Left ventricle myocardium inferior (tissue), 1 donor: ENCODE measurements around the gene RNF43. TPM values are rescaled to one million over a fixed set of nuclear protein-coding genes. Genes with fewer than 3 reads are reported as not detected.

Source experiments
- DNase-seq: peaks from one replicate; pipeline ENCODE4 v3.0.0-alpha.2; 2020
- H3K27ac ChIP-seq: fragments of 200-600 bp; replicated peaks from 2 replicates; pipeline ENCODE4 v1.8.0; 2021
- H3K27me3 ChIP-seq: fragments of 200-600 bp; 2 replicates; pipeline ENCODE4 v1.8.0; 2021; ENCODE audit warnings: low read depth
- H3K36me3 ChIP-seq: fragments of 200-600 bp; 2 replicates; pipeline ENCODE4 v1.8.0; 2021
- H3K4me1 ChIP-seq: fragments of 200-600 bp; 2 replicates; pipeline ENCODE4 v1.8.0; 2021
- H3K4me3 ChIP-seq: fragments of 200-600 bp; 2 replicates; pipeline ENCODE4 v1.8.0; 2021; ENCODE audit warnings: mild to moderate bottlenecking, moderate library complexity
- H3K9me3 ChIP-seq: fragments of 200-600 bp; replicated peaks from 2 replicates; pipeline ENCODE4 v1.8.0; 2021
- intact Hi-C: fragments of 100-400 bp; cut with micrococcal nuclease; formaldehyde crosslinking; loops from one replicate; pipeline ENCODE4 v1.11.0; 2022
- total RNA-seq: library from RNA; stranded (reverse); fragmentation: NEBNext Ultra II Directional; extraction: Animal tissue kit (Norgen Biotek cat#: 25700); gene quantifications from one replicate; pipeline ENCODE4 v1.2.1, GENCODE V29; 2021
- TF ChIP-seq, protein P1 (sequence below): fragments of 200-600 bp; IDR thresholded peaks from 2 replicates; pipeline ENCODE4 v1.8.0; 2021; ENCODE audit warnings: antibody characterized with exemption, mild to moderate bottlenecking, borderline replicate concordance
- donor health status: DM: no; HTN: yes; CAD: no; lungs with severe emphysema.

RNF43 gene
- total RNA-seq, 1 donor from 2014 or later, result 4.7 TPM

- TF ChIP-seq, protein P1, sequence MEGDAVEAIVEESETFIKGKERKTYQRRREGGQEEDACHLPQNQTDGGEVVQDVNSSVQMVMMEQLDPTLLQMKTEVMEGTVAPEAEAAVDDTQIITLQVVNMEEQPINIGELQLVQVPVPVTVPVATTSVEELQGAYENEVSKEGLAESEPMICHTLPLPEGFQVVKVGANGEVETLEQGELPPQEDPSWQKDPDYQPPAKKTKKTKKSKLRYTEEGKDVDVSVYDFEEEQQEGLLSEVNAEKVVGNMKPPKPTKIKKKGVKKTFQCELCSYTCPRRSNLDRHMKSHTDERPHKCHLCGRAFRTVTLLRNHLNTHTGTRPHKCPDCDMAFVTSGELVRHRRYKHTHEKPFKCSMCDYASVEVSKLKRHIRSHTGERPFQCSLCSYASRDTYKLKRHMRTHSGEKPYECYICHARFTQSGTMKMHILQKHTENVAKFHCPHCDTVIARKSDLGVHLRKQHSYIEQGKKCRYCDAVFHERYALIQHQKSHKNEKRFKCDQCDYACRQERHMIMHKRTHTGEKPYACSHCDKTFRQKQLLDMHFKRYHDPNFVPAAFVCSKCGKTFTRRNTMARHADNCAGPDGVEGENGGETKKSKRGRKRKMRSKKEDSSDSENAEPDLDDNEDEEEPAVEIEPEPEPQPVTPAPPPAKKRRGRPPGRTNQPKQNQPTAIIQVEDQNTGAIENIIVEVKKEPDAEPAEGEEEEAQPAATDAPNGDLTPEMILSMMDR, result no peak
- intact Hi-C loops, result no loop called here
- no peaks in the 10 kb centered on the region for H3K36me3 ChIP-seq
- no peaks in the 10 kb centered on the region for H3K4me1 ChIP-seq
- no peak overlapping the region for H3K27ac ChIP-seq
- H3K9me3 ChIP-seq, result no peaks in the 10 kb centered on the region
- H3K4me3 ChIP-seq, result no peak overlapping the region
- H3K27me3 ChIP-seq, result peaks cover 6% of the 10 kb centered on the region
- no peak for DNase-seq
Observed at GRCh38 chr17:58385359-58385899, 31.9 kb downstream of the RNF43 start.

- DNase-seq, result no peak
- intact Hi-C loops, result no loop called here
- no peak overlapping the region for H3K27ac ChIP-seq
Observed at GRCh38 chr17:58384897-58385296, 32.4 kb downstream of the RNF43 start.

GRCh38 chr17:58383892-58384462, 33.4 kb downstream of the RNF43 start:
- intact Hi-C loops, result no loop called here

More at GRCh38 chr17:58384897-58385296, 32.4 kb downstream of the RNF43 start:
- Histone ChIP-seq H3K4me1 (no peaks in the 10 kb centered on the region), H3K9me3 (no peaks in the 10 kb centered on the region), H3K4me3 (no peak overlapping the region), H3K27me3 (peaks cover 6% of the 10 kb centered on the region), H3K36me3 (no peaks in the 10 kb centered on the region)
- TF ChIP-seq, protein P1, result no peak

DNA sequence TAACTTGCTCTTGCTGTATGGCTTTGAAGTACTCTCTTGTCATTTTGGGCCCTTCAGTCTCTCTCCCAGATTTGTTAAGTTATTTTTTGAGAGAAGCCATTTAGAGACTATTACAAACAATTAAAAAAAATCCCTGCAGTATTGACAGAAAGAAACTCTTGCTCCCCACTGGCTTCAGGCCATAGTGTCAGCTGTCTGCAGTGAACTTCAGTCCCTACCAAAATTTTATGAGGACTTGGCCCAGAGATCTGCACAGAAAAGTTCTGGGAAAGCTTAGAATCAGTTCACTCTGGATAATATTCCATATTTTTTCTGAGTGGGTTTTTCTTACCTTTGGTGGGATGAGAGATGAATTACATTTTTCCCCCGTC, 34.5 kb downstream of the RNF43 start:
- Histone ChIP-seq H3K9me3 (no peaks in the 10 kb centered on the region), H3K4me3 (no peak overlapping the region), H3K27ac (no peak overlapping the region), H3K4me1 (no peaks in the 10 kb centered on the region), H3K36me3 (no peaks in the 10 kb centered on the region), H3K27me3 (peaks cover 6% of the 10 kb centered on the region)
- TF ChIP-seq, protein P1, result no peak
- no peak for DNase-seq
- intact Hi-C loops, result no loop called here

More at GRCh38 chr17:58383892-58384462, 33.4 kb downstream of the RNF43 start:
- no peaks in the 10 kb centered on the region for H3K4me1 ChIP-seq
- TF ChIP-seq, protein P1, result no peak
- H3K36me3 ChIP-seq, result no peaks in the 10 kb centered on the region
- H3K4me3 ChIP-seq, result no peak overlapping the region
- no peaks in the 10 kb centered on the region for H3K9me3 ChIP-seq
- H3K27me3 ChIP-seq, result peaks cover 6% of the 10 kb centered on the region
- H3K27ac ChIP-seq, result no peak overlapping the region
- no peak for DNase-seq

GRCh38 chr17:58382108-58382871, 35.0 kb downstream of the RNF43 start:
- H3K9me3 ChIP-seq, result no peaks in the 10 kb centered on the region
- TF ChIP-seq, protein P1, result no peak
- H3K36me3 ChIP-seq, result no peaks in the 10 kb centered on the region
- no peak overlapping the region for H3K4me3 ChIP-seq
- no peak overlapping the region for H3K27ac ChIP-seq
- DNase-seq, result no peak
- peaks cover 6% of the 10 kb centered on the region for H3K27me3 ChIP-seq
- no peaks in the 10 kb centered on the region for H3K4me1 ChIP-seq
- intact Hi-C loops, result no loop called here
